Measurements from ENCODE around the gene PACRG. TPM values are rescaled to one million over a fixed set of nuclear protein-coding genes. Genes with fewer than 3 reads are reported as not detected.

Gene PACRG
- polyA plus RNA-seq, 3 donors = not detected

DNA sequence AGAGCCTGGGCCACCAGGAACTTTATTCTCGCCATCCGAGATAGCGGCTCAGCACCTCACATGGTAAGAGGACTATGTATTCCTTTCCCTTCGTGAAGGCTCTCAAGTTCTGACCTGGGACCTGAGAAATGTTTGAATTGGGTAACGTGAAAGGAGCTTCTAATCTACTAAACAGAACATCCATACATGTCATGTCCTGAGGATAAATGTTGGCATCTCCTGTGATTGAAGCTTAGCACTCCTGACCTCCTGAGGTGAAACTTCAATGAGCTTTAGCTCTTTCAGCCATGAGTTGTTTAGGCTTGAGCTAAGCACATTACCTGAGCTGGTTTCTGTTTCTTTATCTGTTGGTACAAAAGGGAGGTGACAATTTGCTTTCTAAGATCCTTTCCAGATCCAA lies 280.9 kb downstream of the PACRG start:
- no peak overlapping the region for H3K4me2 ChIP-seq (replicated peaks; ENCODE audit: extremely low read depth, low read length, poor library complexity, severe bottlenecking)
- no peak overlapping the region for H2AFZ ChIP-seq (ENCODE audit: insufficient read depth, low read depth, low read length, poor library complexity, severe bottlenecking)
- H3K36me3 Mint-ChIP-seq = no peaks in the 10 kb centered on the region
- H3K79me2 ChIP-seq (ENCODE audit: insufficient read depth, low read length) = no peaks in the 10 kb centered on the region
- intact Hi-C loops (cut with micrococcal nuclease) = no loop called here
- H3K9ac ChIP-seq (ENCODE audit: insufficient read depth, low read length, poor library complexity, severe bottlenecking) = no peak overlapping the region
- no peak for TF ChIP-seq CTCF (IDR thresholded peaks at IDR 0.05)
- no peak overlapping the region for H3K27ac Mint-ChIP-seq
- H3K27me3 ChIP-seq (ENCODE audit: control insufficient read depth in 2 of 2, insufficient read depth in 2 of 2, low read length in 2 of 2) = no peaks in the 10 kb centered on the region
- no peak for DNase-seq
- no peak overlapping the region for H3K4me3 Mint-ChIP-seq
- WGBS (ENCODE audit: insufficient coverage) = no CpG with 5 or more reads among the region's 5 CpGs
- H3K9me3 Mint-ChIP-seq = peaks cover 0 to 12% (median 4%) of the 10 kb centered on the region in 7 donors
- no peaks in the 10 kb centered on the region for H3K4me1 ChIP-seq (ENCODE audit: control insufficient read depth in 1 of 2, insufficient read depth in 2 of 2, low read length in 2 of 2)
- H3K27ac ChIP-seq (ENCODE audit: low read depth in 1 of 2, low read length in 2 of 2) = no peak overlapping the region
- no peak overlapping the region for H3K4me3 ChIP-seq (replicated peaks in 1 of 3; ENCODE audit: low read depth in 2 of 3, low read length in 3 of 3)
- H3K36me3 ChIP-seq (replicated peaks in 1 of 2; ENCODE audit: control insufficient read depth in 1 of 2, insufficient read depth in 2 of 2, low read length in 2 of 2) = no peaks in the 10 kb centered on the region
- peaks cover 0 to 1% (median 0%) of the 10 kb centered on the region in 3 donors for H3K27me3 Mint-ChIP-seq (ENCODE audit: low read depth in 3 of 3)
- peaks cover 16 to 19% of the 10 kb centered on the region in 2 donors for H3K9me3 ChIP-seq (replicated peaks in 1 of 2; ENCODE audit: control insufficient read depth in 1 of 2, insufficient read depth in 1 of 2, low read length in 2 of 2)
- no peaks in the 10 kb centered on the region for H3K4me1 Mint-ChIP-seq
- H4K20me1 ChIP-seq (ENCODE audit: insufficient read depth, low read length) = no peaks in the 10 kb centered on the region

- Histone ChIP-seq H3K4me3 (replicated peaks in 1 of 3; ENCODE audit: low read depth in 2 of 3, low read length in 3 of 3) (no peak overlapping the region), H3K9ac (ENCODE audit: insufficient read depth, low read length, poor library complexity, severe bottlenecking) (no peak overlapping the region), H3K9me3 (replicated peaks in 1 of 2; ENCODE audit: control insufficient read depth in 1 of 2, insufficient read depth in 1 of 2, low read length in 2 of 2) (peaks cover 16 to 19% of the 10 kb centered on the region in 2 donors), H3K79me2 (ENCODE audit: insufficient read depth, low read length) (no peaks in the 10 kb centered on the region), H3K4me1 (ENCODE audit: control insufficient read depth in 1 of 2, insufficient read depth in 2 of 2, low read length in 2 of 2) (no peaks in the 10 kb centered on the region), H4K20me1 (ENCODE audit: insufficient read depth, low read length) (no peaks in the 10 kb centered on the region), H2AFZ (ENCODE audit: insufficient read depth, low read depth, low read length, poor library complexity, severe bottlenecking) (no peak overlapping the region), H3K36me3 (replicated peaks in 1 of 2; ENCODE audit: control insufficient read depth in 1 of 2, insufficient read depth in 2 of 2, low read length in 2 of 2) (no peaks in the 10 kb centered on the region), H3K27me3 (ENCODE audit: control insufficient read depth in 2 of 2, insufficient read depth in 2 of 2, low read length in 2 of 2) (no peaks in the 10 kb centered on the region), H3K4me2 (replicated peaks; ENCODE audit: extremely low read depth, low read length, poor library complexity, severe bottlenecking) (no peak overlapping the region), H3K27ac (ENCODE audit: low read depth in 1 of 2, low read length in 2 of 2) (no peak overlapping the region)
- Mint-ChIP-seq H3K27ac (no peak overlapping the region), H3K9me3 (peaks cover 0 to 9% (median 7%) of the 10 kb centered on the region in 7 donors), H3K36me3 (no peaks in the 10 kb centered on the region), H3K4me1 (no peaks in the 10 kb centered on the region), H3K4me3 (no peak overlapping the region), H3K27me3 (ENCODE audit: low read depth in 3 of 3) (no peaks in the 10 kb centered on the region)
- 50% methylated on average over 1 of the region's 5 CpGs for WGBS (ENCODE audit: insufficient coverage)
- intact Hi-C loops (cut with micrococcal nuclease) = no loop called here
- DNase-seq = no peak
- TF ChIP-seq CTCF (IDR thresholded peaks at IDR 0.05) = no peak
Measured at GRCh38 chr6:163010145-163010544, 282.4 kb downstream of the PACRG start.
